Ovary (tissue), 3 donors: ENCODE results near the gene TGFBR2.

ENCODE experiments used
- CTCF ChIP-seq, 3 donors: fragments of 450-650 bp in 2 of 3; fragments of 200-600 bp in 1 of 3; IDR thresholded peaks; one replicate each; pipeline versions ENCODE4 v1.5.1 to v1.8.0; 2016 to 2022; ENCODE audit warnings: antibody characterized with exemption in 3 of 3, mild to moderate bottlenecking in 1 of 3
- EP300 ChIP-seq: sonication (generic); formaldehyde crosslinking; IDR thresholded peaks from one replicate; pipeline ENCODE4 v1.6.1; 2017; ENCODE audit warnings: antibody characterized with exemption
- POLR2A ChIP-seq: fragments of 450-650 bp; IDR thresholded peaks from one replicate; pipeline ENCODE4 v1.6.1; 2017; ENCODE audit warnings: antibody characterized with exemption, mild to moderate bottlenecking, moderate library complexity
- donor health status: DM: no; HTN: no; CAD: no.

GRCh38 chr3:30640851-30641250 lies 34.5 kb downstream of the TGFBR2 start:
- TF ChIP-seq POLR2A (no peak), CTCF (IDR thresholded peaks at IDR 0.05) (no peak), EP300 (no peak)
